KOPT-K1 (cell line): ENCODE data around the gene EXT2.

Source experiments
- H3K27ac ChIP-seq: fragments of 200-600 bp; sonication (generic); 2 replicates; pipeline ENCODE4 v1.5.1; 2016; ENCODE audit warnings: antibody characterized with exemption, mild to moderate bottlenecking, low read depth, low read length; ENCODE audit not compliant: poor library complexity, severe bottlenecking
- H3K36me3 ChIP-seq: fragments of 200-600 bp; sonication (generic); 2 replicates; pipeline ENCODE4 v1.5.1; 2017; ENCODE audit warnings: antibody characterized with exemption, mild to moderate bottlenecking, low read length, moderate library complexity; ENCODE audit not compliant: insufficient read depth
- H3K9me3 ChIP-seq: fragments of 200-600 bp; sonication (generic); 2 replicates; pipeline ENCODE4 v1.5.1; 2017; ENCODE audit warnings: antibody characterized with exemption, low read length, mild to moderate bottlenecking; ENCODE audit not compliant: insufficient read depth, poor library complexity, severe bottlenecking

The EXT2 gene

GRCh38 chr11:44288133-44288526 lies 192.7 kb downstream of the EXT2 start:
- no peaks in the 10 kb centered on the region for H3K36me3 ChIP-seq
- no peak overlapping the region for H3K27ac ChIP-seq
- no peaks in the 10 kb centered on the region for H3K9me3 ChIP-seq

- Histone ChIP-seq H3K9me3 (no peaks in the 10 kb centered on the region), H3K27ac (no peak overlapping the region), H3K36me3 (no peaks in the 10 kb centered on the region)
Measured at GRCh38 chr11:44290208-44290607, 194.7 kb downstream of the EXT2 start.
